H1 (cell line): ENCODE measurements around the gene ETNPPL.

Experiments
- CBX5 ChIP-seq: fragments of 300-800, 300-1000 bp; sonication (generic); IDR thresholded peaks from 2 replicates; pipeline ENCODE4 v1.7.1; 2016; ENCODE audit warnings: antibody characterized with exemption, low read length, low read depth
- EP300 ChIP-seq, 2 experiments: IDR thresholded peaks; 1 replicate in 1 of 2; 2 replicates in 1 of 2; pipeline ENCODE4 v1.6.1; 2011 to 2012; ENCODE audit warnings: low read depth in 2 of 2, low read length in 2 of 2, mild to moderate bottlenecking in 2 of 2, borderline replicate concordance in 1 of 2, inconsistent platforms in 1 of 2, moderate library complexity in 1 of 2
- GABPA ChIP-seq: IDR thresholded peaks from 2 replicates; pipeline ENCODE4 v1.6.1; 2011; ENCODE audit warnings: mild to moderate bottlenecking, low read length, moderate library complexity, borderline replicate concordance; ENCODE audit not compliant: insufficient read depth
- JUN ChIP-seq: IDR thresholded peaks from 2 replicates; pipeline ENCODE4 v1.6.1; 2011; ENCODE audit warnings: low read depth, mild to moderate bottlenecking, improper control_type of control experiment, low read length
- POLR2A ChIP-seq, 2 experiments: IDR thresholded peaks; 1 replicate in 1 of 2; 2 replicates in 1 of 2; pipeline ENCODE4 v1.6.1; 2011; ENCODE audit warnings: low read depth in 2 of 2, low read length in 2 of 2, mild to moderate bottlenecking in 2 of 2; ENCODE audit errors: control extremely low read depth in 1 of 2
- POLR2AphosphoS5 ChIP-seq: IDR thresholded peaks from 2 replicates; pipeline ENCODE4 v1.6.1; 2011; ENCODE audit warnings: low read depth, low read length
- TF ChIP-seq, protein P1 (sequence below), 3 experiments: IDR thresholded peaks; 1 replicate in 2 of 3; 2 replicates in 1 of 3; pipeline versions ENCODE4 v1.5.1 to v1.6.1; 2011; ENCODE audit warnings: low read length in 3 of 3, mild to moderate bottlenecking in 3 of 3, inconsistent platforms in 2 of 3, low read depth in 1 of 3, moderate library complexity in 1 of 3; ENCODE audit not compliant: insufficient read depth in 1 of 3; ENCODE audit errors: control extremely low read depth in 1 of 3
- TF ChIP-seq, protein P2 (sequence below): IDR thresholded peaks from 2 replicates; pipeline ENCODE4 v1.6.1; 2012; ENCODE audit warnings: low read length, inconsistent platforms

DNA sequence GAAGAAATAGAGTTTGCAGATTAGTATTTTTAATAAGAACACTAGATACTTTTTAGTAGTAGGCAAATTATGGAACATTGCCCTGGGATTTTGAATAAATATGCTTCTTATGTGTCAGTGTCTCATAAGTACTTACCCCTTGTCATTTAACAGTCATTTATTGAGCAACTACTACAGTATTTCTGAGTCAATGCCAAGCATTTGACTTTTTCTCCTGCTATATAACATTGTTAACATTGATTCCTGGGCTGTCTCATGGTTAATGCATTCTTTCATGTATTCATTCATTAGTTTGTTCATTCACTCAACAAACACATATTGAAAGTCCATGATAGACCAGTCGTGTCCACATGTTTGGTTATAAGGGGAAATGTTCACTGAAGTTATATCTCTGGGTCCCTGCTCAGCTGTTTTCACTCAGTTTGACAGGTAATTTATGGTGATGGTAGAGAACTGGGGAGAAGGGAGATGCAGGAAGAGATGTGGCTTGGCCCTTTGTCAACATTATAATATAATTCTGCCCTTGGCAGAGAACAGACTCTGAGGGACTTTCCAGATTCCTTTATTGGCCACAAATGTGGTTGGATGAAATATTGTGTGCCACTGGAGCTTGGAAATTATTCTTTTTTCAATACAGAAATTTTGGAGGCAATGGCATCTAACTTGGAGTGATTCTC is 62.6 kb downstream of the ETNPPL start:
- TF ChIP-seq JUN (no peak), POLR2A (IDR thresholded peaks at IDR 0.05; ENCODE audit: control extremely low read depth in 1 of 2, low read depth in 2 of 2, low read length in 2 of 2) (no peak), EP300 (IDR thresholded peaks at IDR 0.05; ENCODE audit: borderline replicate concordance in 1 of 2, low read depth in 2 of 2, low read length in 2 of 2) (no peak), POLR2AphosphoS5 (no peak), GABPA (no peak), CBX5 (no peak)
- TF ChIP-seq, protein P1, sequence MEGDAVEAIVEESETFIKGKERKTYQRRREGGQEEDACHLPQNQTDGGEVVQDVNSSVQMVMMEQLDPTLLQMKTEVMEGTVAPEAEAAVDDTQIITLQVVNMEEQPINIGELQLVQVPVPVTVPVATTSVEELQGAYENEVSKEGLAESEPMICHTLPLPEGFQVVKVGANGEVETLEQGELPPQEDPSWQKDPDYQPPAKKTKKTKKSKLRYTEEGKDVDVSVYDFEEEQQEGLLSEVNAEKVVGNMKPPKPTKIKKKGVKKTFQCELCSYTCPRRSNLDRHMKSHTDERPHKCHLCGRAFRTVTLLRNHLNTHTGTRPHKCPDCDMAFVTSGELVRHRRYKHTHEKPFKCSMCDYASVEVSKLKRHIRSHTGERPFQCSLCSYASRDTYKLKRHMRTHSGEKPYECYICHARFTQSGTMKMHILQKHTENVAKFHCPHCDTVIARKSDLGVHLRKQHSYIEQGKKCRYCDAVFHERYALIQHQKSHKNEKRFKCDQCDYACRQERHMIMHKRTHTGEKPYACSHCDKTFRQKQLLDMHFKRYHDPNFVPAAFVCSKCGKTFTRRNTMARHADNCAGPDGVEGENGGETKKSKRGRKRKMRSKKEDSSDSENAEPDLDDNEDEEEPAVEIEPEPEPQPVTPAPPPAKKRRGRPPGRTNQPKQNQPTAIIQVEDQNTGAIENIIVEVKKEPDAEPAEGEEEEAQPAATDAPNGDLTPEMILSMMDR (IDR thresholded peaks at IDR 0.05; ENCODE audit: control extremely low read depth in 1 of 3, insufficient read depth in 1 of 3, low read depth in 1 of 3, low read length in 3 of 3), result no peak
- TF ChIP-seq, protein P2, sequence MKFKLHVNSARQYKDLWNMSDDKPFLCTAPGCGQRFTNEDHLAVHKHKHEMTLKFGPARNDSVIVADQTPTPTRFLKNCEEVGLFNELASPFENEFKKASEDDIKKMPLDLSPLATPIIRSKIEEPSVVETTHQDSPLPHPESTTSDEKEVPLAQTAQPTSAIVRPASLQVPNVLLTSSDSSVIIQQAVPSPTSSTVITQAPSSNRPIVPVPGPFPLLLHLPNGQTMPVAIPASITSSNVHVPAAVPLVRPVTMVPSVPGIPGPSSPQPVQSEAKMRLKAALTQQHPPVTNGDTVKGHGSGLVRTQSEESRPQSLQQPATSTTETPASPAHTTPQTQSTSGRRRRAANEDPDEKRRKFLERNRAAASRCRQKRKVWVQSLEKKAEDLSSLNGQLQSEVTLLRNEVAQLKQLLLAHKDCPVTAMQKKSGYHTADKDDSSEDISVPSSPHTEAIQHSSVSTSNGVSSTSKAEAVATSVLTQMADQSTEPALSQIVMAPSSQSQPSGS, result no peak
